Immature natural killer cell (primary cell): Measurements from ENCODE around the gene SLC25A43. TPM values are rescaled to one million over a fixed set of nuclear protein-coding genes. Genes with fewer than 3 reads are reported as not detected.
A peak's percentile ranks its signal among the peaks of the same experiment; 100 is the strongest.

Experiments used
- DNase-seq, 3 donors: peaks; one replicate each; pipeline ENCODE4 v3.0.0; 2022; ENCODE audit warnings: mixed read lengths in 1 of 3
- H3K27ac Mint-ChIP-seq, 6 donors: one replicate each; pipeline ENCODE4 v1.8.0; 2020; ENCODE audit warnings: mixed read lengths in 6 of 6, mild to moderate bottlenecking in 5 of 6, inconsistent platforms in 4 of 6, moderate library complexity in 3 of 6
- H3K27me3 Mint-ChIP-seq, 3 donors: one replicate each; pipeline ENCODE4 v1.8.0; 2020 to 2021; ENCODE audit warnings: low read depth in 3 of 3, mild to moderate bottlenecking in 3 of 3, mixed read lengths in 3 of 3, moderate library complexity in 3 of 3, inconsistent platforms in 1 of 3
- H3K36me3 Mint-ChIP-seq, 3 donors: one replicate each; pipeline ENCODE4 v1.8.0; 2020; ENCODE audit warnings: mixed read lengths in 3 of 3, inconsistent platforms in 2 of 3, mild to moderate bottlenecking in 2 of 3
- H3K4me1 Mint-ChIP-seq, 2 donors: one replicate each; pipeline ENCODE4 v1.8.0; 2020; ENCODE audit warnings: inconsistent platforms in 2 of 2, mild to moderate bottlenecking in 2 of 2, mixed read lengths in 2 of 2, moderate library complexity in 1 of 2
- H3K4me3 Mint-ChIP-seq, 5 donors: one replicate each; pipeline ENCODE4 v1.8.0; 2020; ENCODE audit warnings: mild to moderate bottlenecking in 5 of 5, mixed read lengths in 5 of 5, inconsistent platforms in 3 of 5, moderate library complexity in 3 of 5
- H3K9me3 Mint-ChIP-seq, 6 donors: one replicate each; pipeline ENCODE4 v1.8.0; 2020; ENCODE audit warnings: mild to moderate bottlenecking in 6 of 6, mixed read lengths in 6 of 6, inconsistent platforms in 4 of 6, moderate library complexity in 3 of 6
- polyA plus RNA-seq, 3 donors: library from polyadenylated mRNA; unstranded; fragments of 300-500 nt; fragmentation: Illumina TruSeq; gene quantifications; one replicate each; pipeline ENCODE4 v1.2.3, GENCODE V29; 2021

Gene SLC25A43
- polyA plus RNA-seq, 3 donors from 2014 or later: 6.1 to 12.6 (median 10.7) TPM

- H3K27ac Mint-ChIP-seq: no peak overlapping the region
- no peaks in the 10 kb centered on the region for H3K9me3 Mint-ChIP-seq
- H3K4me3 Mint-ChIP-seq: peak overlapping the region in 2 of 5 donors; percentile 2 to 19
- no peak for DNase-seq
- peaks cover 7 to 15% of the 10 kb centered on the region in 2 donors for H3K4me1 Mint-ChIP-seq
- H3K27me3 Mint-ChIP-seq: peaks cover 3 to 7% (median 5%) of the 10 kb centered on the region in 3 donors
- H3K36me3 Mint-ChIP-seq: no peaks in the 10 kb centered on the region
Observed at GRCh38 chrX:119466970-119467369, 67.8 kb downstream of the SLC25A43 start.

GRCh38 chrX:119467433-119467832 is 68.3 kb downstream of the SLC25A43 start:
- Mint-ChIP-seq H3K27me3 (peaks cover 3 to 7% (median 5%) of the 10 kb centered on the region in 3 donors), H3K36me3 (no peaks in the 10 kb centered on the region), H3K4me1 (peaks cover 7 to 15% of the 10 kb centered on the region in 2 donors), H3K27ac (peak overlapping the region in 1 of 6 donors; percentile 57), H3K4me3 (peak overlapping the region in 2 of 5 donors; percentile 88 to 89), H3K9me3 (no peaks in the 10 kb centered on the region)
- no peak for DNase-seq

GRCh38 chrX:119467842-119468550 is 68.9 kb downstream of the SLC25A43 start, which contains the start of gene SLC25A5:
TSS of gene SLC25A5 (plus strand) at chrX:119468444. CDS start at chrX:119468516, 72 bp downstream.
- H3K27ac Mint-ChIP-seq: peak within 1 kb of the TSS; percentile 79 to 93 (median 91)
- no peaks in the 10 kb centered on the region for H3K9me3 Mint-ChIP-seq
- DNase-seq: peak; percentile 78 to 86 (median 84)
- peaks cover 3 to 7% (median 5%) of the 10 kb centered on the region in 3 donors for H3K27me3 Mint-ChIP-seq
- no peaks in the 10 kb centered on the region for H3K36me3 Mint-ChIP-seq
- H3K4me3 Mint-ChIP-seq: peak within 1 kb of the TSS; percentile 77 to 89 (median 85)
- peaks cover 7 to 15% of the 10 kb centered on the region in 2 donors for H3K4me1 Mint-ChIP-seq

GRCh38 chrX:119468551-119469312 is 69.6 kb downstream of the SLC25A43 start:
- peak; percentile 84 to 88 (median 87) for DNase-seq
- peak overlapping the region; percentile 77 to 89 (median 85) for H3K4me3 Mint-ChIP-seq
- no peaks in the 10 kb centered on the region for H3K9me3 Mint-ChIP-seq
- peak overlapping the region; percentile 79 to 93 (median 91) for H3K27ac Mint-ChIP-seq
- H3K36me3 Mint-ChIP-seq: no peaks in the 10 kb centered on the region
- peaks cover 3 to 5% (median 5%) of the 10 kb centered on the region in 3 donors for H3K27me3 Mint-ChIP-seq
- H3K4me1 Mint-ChIP-seq: peaks cover 7 to 15% of the 10 kb centered on the region in 2 donors

GRCh38 chrX:119469313-119469635 is 70.1 kb downstream of the SLC25A43 start:
- peak overlapping the region; percentile 71 to 93 (median 90) for H3K27ac Mint-ChIP-seq
- DNase-seq: no peak
- H3K9me3 Mint-ChIP-seq: no peaks in the 10 kb centered on the region
- peaks cover 7 to 15% of the 10 kb centered on the region in 2 donors for H3K4me1 Mint-ChIP-seq
- no peaks in the 10 kb centered on the region for H3K36me3 Mint-ChIP-seq
- H3K4me3 Mint-ChIP-seq: peak overlapping the region; percentile 73 to 89 (median 83)
- peaks cover 3 to 5% (median 5%) of the 10 kb centered on the region in 3 donors for H3K27me3 Mint-ChIP-seq

GRCh38 chrX:119474615-119475388 is 75.7 kb downstream of the SLC25A43 start:
- Mint-ChIP-seq H3K4me3 (no peak overlapping the region), H3K27ac (no peak overlapping the region), H3K27me3 (no peaks in the 10 kb centered on the region), H3K36me3 (peaks cover 0 to 2% (median 0%) of the 10 kb centered on the region in 3 donors), H3K9me3 (no peaks in the 10 kb centered on the region), H3K4me1 (peaks cover 0 to 1% of the 10 kb centered on the region in 2 donors)
- DNase-seq: no peak

- no peak overlapping the region for H3K4me3 Mint-ChIP-seq
- H3K27me3 Mint-ChIP-seq: no peaks in the 10 kb centered on the region
- H3K27ac Mint-ChIP-seq: no peak overlapping the region
- DNase-seq: no peak
- no peaks in the 10 kb centered on the region for H3K4me1 Mint-ChIP-seq
- H3K36me3 Mint-ChIP-seq: peaks cover 0 to 2% (median 0%) of the 10 kb centered on the region in 3 donors
- no peaks in the 10 kb centered on the region for H3K9me3 Mint-ChIP-seq
Observed at GRCh38 chrX:119475389-119476101, 76.4 kb downstream of the SLC25A43 start.

- H3K4me3 Mint-ChIP-seq: no peak overlapping the region
- no peaks in the 10 kb centered on the region for H3K9me3 Mint-ChIP-seq
- H3K27ac Mint-ChIP-seq: no peak overlapping the region
- no peaks in the 10 kb centered on the region for H3K27me3 Mint-ChIP-seq
- H3K4me1 Mint-ChIP-seq: peaks cover 7% of the 10 kb centered on the region in 2 donors
- no peak for DNase-seq
- H3K36me3 Mint-ChIP-seq: peaks cover 0 to 2% (median 0%) of the 10 kb centered on the region in 3 donors
Observed at GRCh38 chrX:119477812-119478232, 78.7 kb downstream of the SLC25A43 start.

- Mint-ChIP-seq H3K4me3 (no peak overlapping the region), H3K4me1 (peaks cover 9 to 11% of the 10 kb centered on the region in 2 donors), H3K9me3 (no peaks in the 10 kb centered on the region), H3K27ac (no peak overlapping the region), H3K36me3 (peaks cover 0 to 2% (median 0%) of the 10 kb centered on the region in 3 donors), H3K27me3 (peaks cover 0 to 2% (median 0%) of the 10 kb centered on the region in 3 donors)
- no peak for DNase-seq
Observed at GRCh38 chrX:119478504-119478903, 79.4 kb downstream of the SLC25A43 start.

GRCh38 chrX:119479845-119480244 is 80.7 kb downstream of the SLC25A43 start:
- no peak overlapping the region for H3K4me3 Mint-ChIP-seq
- H3K27me3 Mint-ChIP-seq: peaks cover 0 to 2% (median 0%) of the 10 kb centered on the region in 3 donors
- H3K36me3 Mint-ChIP-seq: no peaks in the 10 kb centered on the region
- H3K27ac Mint-ChIP-seq: no peak overlapping the region
- peaks cover 9 to 11% of the 10 kb centered on the region in 2 donors for H3K4me1 Mint-ChIP-seq
- DNase-seq: no peak
- no peaks in the 10 kb centered on the region for H3K9me3 Mint-ChIP-seq

GRCh38 chrX:119481323-119481801 is 82.2 kb downstream of the SLC25A43 start:
- H3K27ac Mint-ChIP-seq: no peak overlapping the region
- H3K27me3 Mint-ChIP-seq: peaks cover 0 to 2% (median 2%) of the 10 kb centered on the region in 3 donors
- no peak overlapping the region for H3K4me3 Mint-ChIP-seq
- DNase-seq: no peak
- peaks cover 9 to 11% of the 10 kb centered on the region in 2 donors for H3K4me1 Mint-ChIP-seq
- H3K9me3 Mint-ChIP-seq: no peaks in the 10 kb centered on the region
- no peaks in the 10 kb centered on the region for H3K36me3 Mint-ChIP-seq

- DNase-seq: no peak
- peaks cover 9 to 11% of the 10 kb centered on the region in 2 donors for H3K4me1 Mint-ChIP-seq
- H3K36me3 Mint-ChIP-seq: no peaks in the 10 kb centered on the region
- H3K4me3 Mint-ChIP-seq: peak overlapping the region; percentile 82 to 91 (median 87)
- H3K27ac Mint-ChIP-seq: peak overlapping the region in 2 of 6 donors; percentile 30 to 73
- H3K9me3 Mint-ChIP-seq: no peaks in the 10 kb centered on the region
- H3K27me3 Mint-ChIP-seq: peaks cover 0 to 2% (median 2%) of the 10 kb centered on the region in 3 donors
Observed at GRCh38 chrX:119482041-119482440, 82.9 kb downstream of the SLC25A43 start.
